Measurements from ENCODE around the gene ROBO2.

The ROBO2 gene

GRCh38 chr3:77288348-77288747 lies 248.4 kb downstream of the ROBO2 start:
- TF ChIP-seq CTCF (IDR thresholded peaks at IDR 0.05), result no peak
- no peak overlapping the region for H3K27ac ChIP-seq
- no peak overlapping the region for H3K4me3 ChIP-seq
- no peak for DNase-seq (ENCODE audit: low spot score)

- TF ChIP-seq CTCF (IDR thresholded peaks at IDR 0.05), result no peak
- Histone ChIP-seq H3K4me3 (no peak overlapping the region), H3K27ac (no peak overlapping the region)
- no peak for DNase-seq (ENCODE audit: low spot score)
Measured at GRCh38 chr3:77296527-77296926, 256.6 kb downstream of the ROBO2 start.

GRCh38 chr3:77298417-77298816 lies 258.5 kb downstream of the ROBO2 start:
- no peak overlapping the region for H3K4me3 ChIP-seq
- no peak overlapping the region for H3K27ac ChIP-seq
- no peak for DNase-seq (ENCODE audit: low spot score)
- TF ChIP-seq CTCF (IDR thresholded peaks at IDR 0.05), result no peak

GRCh38 chr3:77303955-77304699 lies 264.2 kb downstream of the ROBO2 start:
- no peak overlapping the region for H3K4me3 ChIP-seq
- no peak for DNase-seq (ENCODE audit: low spot score)
- no peak overlapping the region for H3K27ac ChIP-seq
- no peak for TF ChIP-seq CTCF (IDR thresholded peaks at IDR 0.05)

- no peak for TF ChIP-seq CTCF (IDR thresholded peaks at IDR 0.05)
- no peak for DNase-seq (ENCODE audit: low spot score)
- no peak overlapping the region for H3K27ac ChIP-seq
- H3K4me3 ChIP-seq, result no peak overlapping the region
Measured at GRCh38 chr3:77304700-77305021, 264.8 kb downstream of the ROBO2 start.

- TF ChIP-seq CTCF (IDR thresholded peaks at IDR 0.05), result no peak
- DNase-seq (ENCODE audit: low spot score), result no peak
- Histone ChIP-seq H3K27ac (no peak overlapping the region), H3K4me3 (no peak overlapping the region)
Measured at GRCh38 chr3:77309460-77309859, 269.6 kb downstream of the ROBO2 start.

GRCh38 chr3:77313843-77314242 lies 273.9 kb downstream of the ROBO2 start:
- Histone ChIP-seq H3K27ac (peak overlapping the region in 1 of 2 donors; percentile 32), H3K4me3 (no peak overlapping the region)
- no peak for DNase-seq (ENCODE audit: low spot score)
- TF ChIP-seq CTCF (IDR thresholded peaks at IDR 0.05), result no peak
